Measurements from ENCODE around the gene SORBS1.

Gene SORBS1

GRCh38 chr10:95556994-95557767 lies 4.0 kb downstream of the SORBS1 start:
- no peak overlapping the region for H3K9ac ChIP-seq (ENCODE audit: low read length)
- no peaks in the 10 kb centered on the region for H3K79me2 ChIP-seq (ENCODE audit: low read length)
- no peak overlapping the region for H3K27ac ChIP-seq (ENCODE audit: low read length)
- no peak for DNase-seq
- no peak overlapping the region for H3K4me3 ChIP-seq (ENCODE audit: low read length)
- H3K36me3 ChIP-seq (replicated peaks; ENCODE audit: insufficient read depth, low read length), result no peaks in the 10 kb centered on the region
- H2AFZ ChIP-seq (ENCODE audit: low read length), result no peak overlapping the region
- no peaks in the 10 kb centered on the region for H4K20me1 ChIP-seq (ENCODE audit: insufficient read depth, low read length)
- H3K4me1 ChIP-seq (ENCODE audit: low read length), result 0 out of 2 replicates have a peak, but pooled peaks cover 9% of the 10 kb centered on the region
- TF ChIP-seq EZH2 (optimal IDR thresholded peaks at IDR 0.05; ENCODE audit: low read depth, low read length) (no peak), EZH2phosphoT487 (IDR thresholded peaks at IDR 0.05; ENCODE audit: low read length) (no peak), CTCF (IDR thresholded peaks at IDR 0.05; ENCODE audit: low read length) (no peak)
- 0 out of 2 replicates have a peak, but pooled peaks cover 3% of the 10 kb centered on the region for H3F3A ChIP-seq (ENCODE audit: insufficient read depth, low read length)
- no peaks in the 10 kb centered on the region for H3K9me2 ChIP-seq (replicated peaks; ENCODE audit: insufficient read depth, low read length)
- no peaks in the 10 kb centered on the region for H3K9me3 ChIP-seq (replicated peaks; ENCODE audit: insufficient read depth, low read length)
- no peak overlapping the region for H3K4me2 ChIP-seq (ENCODE audit: low read depth, low read length)
- no peaks in the 10 kb centered on the region for H3K27me3 ChIP-seq (replicated peaks; ENCODE audit: insufficient read depth, low read length)

GRCh38 chr10:95553674-95554073 lies 7.5 kb downstream of the SORBS1 start:
- Histone ChIP-seq H3K4me2 (ENCODE audit: low read depth, low read length) (no peak overlapping the region), H3K9me3 (replicated peaks; ENCODE audit: insufficient read depth, low read length) (no peaks in the 10 kb centered on the region), H3K9ac (ENCODE audit: low read length) (no peak overlapping the region), H3K79me2 (ENCODE audit: low read length) (no peaks in the 10 kb centered on the region), H3K27me3 (replicated peaks; ENCODE audit: insufficient read depth, low read length) (no peaks in the 10 kb centered on the region), H4K20me1 (ENCODE audit: insufficient read depth, low read length) (no peaks in the 10 kb centered on the region), H3K27ac (ENCODE audit: low read length) (no peak overlapping the region), H3K4me1 (ENCODE audit: low read length) (no peaks in the 10 kb centered on the region), H3K4me3 (ENCODE audit: low read length) (no peak overlapping the region), H3K36me3 (replicated peaks; ENCODE audit: insufficient read depth, low read length) (no peaks in the 10 kb centered on the region), H3K9me2 (replicated peaks; ENCODE audit: insufficient read depth, low read length) (no peaks in the 10 kb centered on the region), H3F3A (ENCODE audit: insufficient read depth, low read length) (no peaks in the 10 kb centered on the region), H2AFZ (ENCODE audit: low read length) (no peak overlapping the region)
- DNase-seq, result no peak
- no peak for TF ChIP-seq EZH2 (optimal IDR thresholded peaks at IDR 0.05; ENCODE audit: low read depth, low read length)
- TF ChIP-seq EZH2phosphoT487 (IDR thresholded peaks at IDR 0.05; ENCODE audit: low read length), result no peak
- no peak for TF ChIP-seq CTCF (IDR thresholded peaks at IDR 0.05; ENCODE audit: low read length)

- H3K4me1 ChIP-seq (ENCODE audit: low read length), result no peaks in the 10 kb centered on the region
- no peak overlapping the region for H3K9ac ChIP-seq (ENCODE audit: low read length)
- no peaks in the 10 kb centered on the region for H3K27me3 ChIP-seq (replicated peaks; ENCODE audit: insufficient read depth, low read length)
- H3K36me3 ChIP-seq (replicated peaks; ENCODE audit: insufficient read depth, low read length), result no peaks in the 10 kb centered on the region
- H3K79me2 ChIP-seq (ENCODE audit: low read length), result no peaks in the 10 kb centered on the region
- no peak for DNase-seq
- no peaks in the 10 kb centered on the region for H3K9me2 ChIP-seq (replicated peaks; ENCODE audit: insufficient read depth, low read length)
- H3K4me3 ChIP-seq (ENCODE audit: low read length), result no peak overlapping the region
- H3F3A ChIP-seq (ENCODE audit: insufficient read depth, low read length), result no peaks in the 10 kb centered on the region
- H3K9me3 ChIP-seq (replicated peaks; ENCODE audit: insufficient read depth, low read length), result no peaks in the 10 kb centered on the region
- no peak overlapping the region for H3K27ac ChIP-seq (ENCODE audit: low read length)
- H4K20me1 ChIP-seq (ENCODE audit: insufficient read depth, low read length), result no peaks in the 10 kb centered on the region
- no peak overlapping the region for H2AFZ ChIP-seq (ENCODE audit: low read length)
- TF ChIP-seq EZH2phosphoT487 (IDR thresholded peaks at IDR 0.05; ENCODE audit: low read length) (no peak), EZH2 (optimal IDR thresholded peaks at IDR 0.05; ENCODE audit: low read depth, low read length) (no peak), CTCF (IDR thresholded peaks at IDR 0.05; ENCODE audit: low read length) (no peak)
- H3K4me2 ChIP-seq (ENCODE audit: low read depth, low read length), result no peak overlapping the region
These were observed 8.4 kb downstream of the SORBS1 start for GRCh38 chr10:95552679-95553342.
